Stimulated activated CD4-positive, alpha-beta T cell treated with anti-CD3 and anti-CD28 coated beads, Interleukin-12 subunit alpha, Interleukin-12 subunit beta, amount 100 ng/mL, for 4 hours (primary cell): ENCODE measurements around the gene PRKCH.
A peak's percentile ranks its signal among the peaks of the same experiment; 100 is the strongest.

Source experiments
- DNase-seq: peaks from one replicate; pipeline ENCODE4 v3.0.0-alpha.2; 2020

PRKCH gene

GRCh38 chr14:61477712-61478462 lies 156.5 kb downstream of the PRKCH start:
- DNase-seq = no peak

GRCh38 chr14:61478971-61479473 lies 157.6 kb downstream of the PRKCH start:
- peak; percentile 36 for DNase-seq

GRCh38 chr14:61479746-61480502 lies 158.5 kb downstream of the PRKCH start:
- DNase-seq = no peak

GRCh38 chr14:61480704-61481285 lies 159.4 kb downstream of the PRKCH start:
- no peak for DNase-seq

- DNase-seq = no peak
Measured at GRCh38 chr14:61481701-61482100, 160.3 kb downstream of the PRKCH start.

GRCh38 chr14:61482348-61483206 lies 161.2 kb downstream of the PRKCH start:
- no peak for DNase-seq

- no peak for DNase-seq
Measured at GRCh38 chr14:61483476-61483875, 162.1 kb downstream of the PRKCH start.

GRCh38 chr14:61484031-61484430 lies 162.7 kb downstream of the PRKCH start:
- no peak for DNase-seq

- no peak for DNase-seq
Measured at GRCh38 chr14:61484826-61485584, 163.6 kb downstream of the PRKCH start.

- no peak for DNase-seq
Measured at GRCh38 chr14:61485661-61486060, 164.3 kb downstream of the PRKCH start.

GRCh38 chr14:61486930-61487495 lies 165.6 kb downstream of the PRKCH start:
- DNase-seq = no peak

GRCh38 chr14:61488417-61489401 lies 167.3 kb downstream of the PRKCH start:
- no peak for DNase-seq

GRCh38 chr14:61489512-61489911 lies 168.1 kb downstream of the PRKCH start:
- no peak for DNase-seq

- DNase-seq = no peak
Measured at GRCh38 chr14:61489932-61490331, 168.6 kb downstream of the PRKCH start.

GRCh38 chr14:61491224-61491623 lies 169.8 kb downstream of the PRKCH start:
- no peak for DNase-seq

- DNase-seq = no peak
Measured at GRCh38 chr14:61491876-61492434, 170.6 kb downstream of the PRKCH start.

- no peak for DNase-seq
Measured at GRCh38 chr14:61492474-61492873, 171.1 kb downstream of the PRKCH start.

GRCh38 chr14:61493239-61493638 lies 171.9 kb downstream of the PRKCH start:
- DNase-seq = no peak

- no peak for DNase-seq
Measured at GRCh38 chr14:61494018-61494417, 172.6 kb downstream of the PRKCH start.

GRCh38 chr14:61495809-61496208 lies 174.4 kb downstream of the PRKCH start:
- DNase-seq = no peak
